Umbilical cord (tissue), 2 donors: ENCODE measurements around the gene TSEN15. TPM values are rescaled to one million over a fixed set of nuclear protein-coding genes. Genes with fewer than 3 reads are reported as not detected.
"Not testable (repeated sequence)": the region's sequence is repeated elsewhere in the genome, so short reads cannot be mapped to it uniquely, and the experiment has no call there.

Source experiments
- DNase-seq: peaks from one replicate; pipeline ENCODE4 v3.0.0-alpha.2; 2015; ENCODE audit warnings: low spot score
- total RNA-seq: library from RNA; depleted of rRNA; stranded (reverse); fragments of >200 nt; gene quantifications from one replicate; pipeline ENCODE4 v1.2.3, GENCODE V29; 2014; ENCODE audit warnings: low replicate concordance; ENCODE audit not compliant: insufficient read depth

Gene TSEN15
- total RNA-seq, 1 donor from 2014 or later: 38.8 TPM

DNA sequence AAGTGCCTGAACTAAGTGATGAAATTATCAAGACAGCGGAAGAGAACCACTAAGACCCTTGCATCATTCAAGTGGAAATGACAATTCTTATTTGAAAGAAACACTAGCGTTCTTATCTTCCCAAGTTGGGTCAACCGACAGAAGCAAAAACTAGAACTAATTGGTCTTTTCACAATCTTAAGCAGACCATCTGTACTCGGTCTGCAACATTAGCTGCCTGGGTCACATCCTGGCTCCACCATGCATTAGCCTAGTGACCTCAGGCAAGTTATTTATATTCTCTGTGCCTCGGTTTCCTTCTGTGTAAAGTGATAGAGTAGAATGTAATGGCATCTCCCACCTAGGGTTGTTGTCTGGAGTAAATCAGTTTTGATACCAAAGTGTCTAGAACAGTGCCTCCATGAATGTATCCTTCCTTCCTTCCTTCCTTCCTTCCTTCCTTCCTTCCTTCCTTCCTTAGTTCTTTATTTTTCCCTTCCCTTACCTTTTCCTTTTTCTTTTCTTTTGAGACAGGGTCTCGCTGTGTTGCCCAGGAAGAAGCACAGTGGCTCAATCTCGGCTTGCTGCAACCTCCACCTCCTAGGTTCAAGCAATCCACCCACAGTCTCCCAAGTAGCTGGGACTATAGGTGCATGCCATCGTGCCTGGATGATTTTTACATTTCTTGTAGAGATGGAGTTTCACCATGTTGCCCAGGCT lies 20.0 kb upstream of the TSEN15 start:
- DNase-seq: no peak

GRCh38 chr1:184032306-184032929 lies 19.1 kb upstream of the TSEN15 start:
- DNase-seq: no peak

- no peak for DNase-seq
Observed at GRCh38 chr1:184032930-184033418, 18.6 kb upstream of the TSEN15 start.

GRCh38 chr1:184033711-184034167 lies 17.8 kb upstream of the TSEN15 start:
- DNase-seq: no peak

DNA sequence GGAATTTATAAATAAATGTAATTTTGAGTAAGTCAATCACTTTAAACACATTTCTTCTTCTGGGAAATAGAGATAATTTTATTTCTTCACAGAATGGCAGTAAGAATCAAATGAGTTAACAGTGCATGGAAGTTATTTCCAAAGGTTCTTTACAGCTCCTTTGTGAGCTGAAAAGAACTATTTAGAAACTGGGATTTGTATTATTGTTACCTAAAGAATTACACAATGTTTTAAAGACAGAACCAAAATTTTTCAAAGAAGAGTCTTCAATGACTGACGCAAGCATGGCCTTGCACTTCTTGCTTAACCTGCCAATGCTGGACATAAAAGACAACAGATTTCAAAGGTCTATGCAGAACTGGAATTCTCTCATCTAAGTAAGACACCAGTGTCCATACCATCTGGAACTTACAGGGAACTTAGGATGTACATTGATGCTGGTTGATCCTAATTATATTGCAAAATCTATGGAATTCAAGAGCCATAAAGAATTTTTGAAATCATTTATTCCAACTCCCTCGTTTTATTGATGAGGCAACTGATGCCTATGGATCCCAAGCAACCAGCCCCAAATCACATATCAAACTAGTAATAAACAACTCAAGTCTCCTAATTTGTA lies 16.7 kb upstream of the TSEN15 start:
- no peak for DNase-seq

GRCh38 chr1:184035719-184036516 lies 15.6 kb upstream of the TSEN15 start:
- DNase-seq: no peak

- no peak for DNase-seq
Observed at GRCh38 chr1:184036517-184036949, 15.0 kb upstream of the TSEN15 start.

- DNase-seq: no peak
Observed at GRCh38 chr1:184037849-184038591, 13.5 kb upstream of the TSEN15 start.

DNA sequence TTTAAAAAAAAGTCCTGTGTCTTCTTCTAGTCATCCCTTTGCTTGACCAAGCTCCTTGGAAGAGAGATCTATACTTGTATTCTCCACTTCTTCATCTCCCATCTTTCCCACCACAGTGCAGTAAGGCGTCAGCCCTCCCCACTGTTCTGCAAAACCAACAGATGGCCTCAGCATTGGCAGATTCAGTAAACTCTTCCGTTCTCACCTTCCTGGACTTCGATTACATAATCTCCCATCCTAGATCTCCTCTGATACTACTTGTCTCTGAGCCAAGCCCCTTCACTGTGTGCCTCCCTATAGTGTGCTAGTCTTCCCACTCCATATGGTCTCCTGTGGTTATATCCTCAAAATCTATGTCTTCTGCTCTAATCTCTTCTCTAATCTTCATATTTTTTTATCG lies 12.4 kb upstream of the TSEN15 start:
- DNase-seq: no peak

- no peak for DNase-seq
Observed at GRCh38 chr1:184041731-184042130, 9.8 kb upstream of the TSEN15 start.

DNA sequence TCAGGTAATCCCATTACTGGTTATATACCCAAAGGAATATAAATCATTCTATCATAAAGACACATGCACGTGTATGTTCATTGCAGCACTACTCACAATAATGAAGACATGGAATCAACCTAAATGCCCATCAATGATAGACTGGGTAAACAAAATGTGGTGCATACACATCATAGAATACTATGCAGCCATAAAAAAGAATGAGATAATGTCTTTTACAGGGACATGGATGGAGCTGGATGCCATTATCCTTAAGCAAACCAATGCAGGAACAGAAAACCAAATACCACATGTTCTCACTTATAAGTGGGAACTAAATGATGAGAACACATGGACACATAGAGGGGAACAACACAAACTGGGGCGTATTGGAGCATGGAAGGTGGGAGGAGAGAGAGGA lies 8.2 kb upstream of the TSEN15 start:
- not testable (repeated sequence) for DNase-seq

GRCh38 chr1:184044603-184045376 lies 6.7 kb upstream of the TSEN15 start:
- DNase-seq: no peak

- not testable (repeated sequence) for DNase-seq
Observed at GRCh38 chr1:184047541-184047940, 4.0 kb upstream of the TSEN15 start.

DNA sequence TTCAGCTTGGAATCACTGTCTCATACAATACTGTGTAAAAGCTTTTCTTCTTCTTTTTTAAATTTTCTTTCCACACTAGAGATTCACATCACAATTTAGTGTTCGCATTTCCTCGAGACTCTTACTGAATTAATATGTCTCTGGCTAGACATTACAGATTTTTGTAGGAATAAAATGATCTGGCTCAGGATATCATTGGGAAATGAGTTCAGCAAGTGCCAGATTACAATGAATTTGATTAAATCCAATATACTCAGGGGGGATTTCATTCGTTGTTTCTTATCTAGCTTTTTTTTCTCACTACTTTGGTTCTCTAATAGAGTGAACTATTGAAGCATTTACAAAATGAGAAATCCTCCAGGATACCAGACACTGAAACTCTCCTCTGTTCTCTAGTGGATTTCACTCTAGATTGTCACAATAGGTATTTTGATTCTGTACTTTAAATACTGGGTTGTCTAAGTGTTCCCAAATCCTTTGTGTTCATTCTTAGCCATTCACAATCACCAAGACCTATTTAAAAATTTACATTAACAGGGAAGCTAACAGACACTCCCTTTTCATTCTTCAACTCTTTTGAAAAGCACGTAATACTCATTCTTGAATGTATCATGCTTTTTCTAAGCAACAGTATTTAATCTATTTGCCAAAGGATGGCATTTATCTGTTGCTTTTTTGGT lies 2.8 kb upstream of the TSEN15 start:
- no peak for DNase-seq

- DNase-seq: no peak
Observed at GRCh38 chr1:184049291-184049690, 2.2 kb upstream of the TSEN15 start.

DNA sequence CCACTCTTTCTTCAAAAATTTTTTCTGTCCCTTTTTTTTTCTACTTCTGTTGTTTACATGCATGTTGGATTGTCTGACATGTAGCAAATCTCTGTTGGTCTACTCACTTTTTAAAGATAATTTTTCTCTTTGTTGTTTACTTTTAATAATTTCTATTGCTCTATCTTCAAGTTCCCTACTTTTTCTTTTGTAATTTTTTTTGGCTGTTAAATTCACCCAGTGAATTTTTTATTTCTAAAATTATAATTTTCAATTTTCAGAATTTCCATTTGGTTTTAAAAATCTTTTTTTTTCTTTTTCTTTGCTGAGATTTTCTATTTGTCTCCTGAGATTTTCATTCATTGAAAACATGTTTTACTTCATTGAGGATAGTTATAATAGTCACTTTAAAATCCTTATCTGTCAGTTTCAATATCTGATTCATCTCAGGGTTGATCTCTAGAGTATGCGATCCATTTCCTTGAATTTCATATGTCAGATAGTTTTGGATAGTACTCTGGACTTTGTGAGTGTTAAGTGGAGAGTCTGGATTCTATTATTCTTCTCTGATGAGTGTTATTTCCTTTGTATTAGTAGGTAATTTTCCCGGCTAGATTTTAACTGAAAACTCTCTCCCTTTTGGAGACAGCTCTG lies 1.6 kb upstream of the TSEN15 start:
- no peak for DNase-seq

DNA sequence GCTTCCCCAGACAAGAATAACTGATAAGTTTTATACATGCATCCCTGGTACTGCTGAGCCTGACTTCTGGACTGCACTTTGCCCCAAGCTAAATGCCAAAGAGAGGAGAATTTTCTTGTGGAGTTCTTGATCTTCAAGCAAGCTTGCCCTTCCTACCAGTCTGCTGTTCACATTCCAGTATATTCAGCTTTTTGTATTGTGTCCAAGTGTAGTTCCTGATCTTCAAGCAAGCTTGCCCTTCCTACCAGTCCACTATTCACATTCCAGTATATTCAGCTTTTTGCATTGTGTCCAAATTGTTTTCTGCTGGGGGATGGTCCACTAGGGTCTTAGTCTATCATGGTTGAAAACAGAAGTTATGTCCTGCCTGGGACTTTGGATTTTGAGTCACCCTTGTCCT lies 894 bp upstream of the TSEN15 start:
- no peak for DNase-seq

- DNase-seq: no peak
Observed at GRCh38 chr1:184051138-184051484, 419 bp upstream of the TSEN15 start.

GRCh38 chr1:184052194-184052559 lies 647 bp downstream of the TSEN15 start:
- no peak for DNase-seq
